PC-9 (cell line): ENCODE data around the gene ALPP.
A peak's percentile ranks its signal among the peaks of the same experiment; 100 is the strongest.
"Not testable (repeated sequence)": the region's sequence is repeated elsewhere in the genome, so short reads cannot be mapped to it uniquely, and the experiment has no call there.

ENCODE experiments used
- EZH2 ChIP-seq: fragments of 200-600 bp; sonication (generic); IDR thresholded peaks from 2 replicates; pipeline ENCODE4 v1.8.0; 2017; ENCODE audit warnings: antibody characterized with exemption, low read depth
- TF ChIP-seq, protein P1 (sequence below): fragments of 200-600 bp; sonication (generic); conservative IDR thresholded peaks from 2 replicates; pipeline ENCODE4 v1.6.1; 2017; ENCODE audit warnings: mixed run types, antibody characterized with exemption, mild to moderate bottlenecking, moderate library complexity

DNA sequence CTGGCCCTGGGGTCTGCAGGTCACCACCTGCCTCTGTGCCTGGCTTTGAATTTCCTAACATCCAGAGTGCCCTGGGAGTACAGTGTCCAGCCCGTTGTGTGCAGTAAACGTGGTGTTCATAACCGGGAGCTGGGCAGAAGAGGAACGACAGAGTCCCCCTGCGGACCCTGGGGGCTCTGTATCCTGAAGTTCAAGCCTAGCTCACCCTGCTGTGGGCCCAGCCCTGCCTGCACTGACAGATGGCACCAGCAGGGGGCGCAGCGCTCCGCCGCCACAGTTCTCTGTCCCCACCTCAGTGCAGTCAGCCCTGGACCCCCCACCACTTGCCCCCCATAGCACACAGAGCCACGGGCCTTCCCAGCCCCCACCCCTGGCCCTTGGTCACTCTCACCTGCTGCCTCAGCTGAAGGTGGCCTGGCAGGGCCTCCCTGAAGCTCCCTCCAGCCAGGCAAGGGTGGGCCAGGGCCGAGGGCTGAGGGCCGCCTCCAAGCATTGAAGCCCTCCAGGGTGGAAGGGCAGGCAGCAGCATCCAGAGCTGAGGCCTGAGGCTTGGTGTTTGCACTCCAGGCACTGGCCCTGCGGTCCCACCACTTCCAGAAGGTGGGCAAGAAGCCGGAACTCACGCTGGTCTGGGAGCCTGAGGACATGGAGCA lies 43.2 kb upstream of the ALPP start:
- TF ChIP-seq EZH2: not testable (repeated sequence)
- TF ChIP-seq, protein P1, sequence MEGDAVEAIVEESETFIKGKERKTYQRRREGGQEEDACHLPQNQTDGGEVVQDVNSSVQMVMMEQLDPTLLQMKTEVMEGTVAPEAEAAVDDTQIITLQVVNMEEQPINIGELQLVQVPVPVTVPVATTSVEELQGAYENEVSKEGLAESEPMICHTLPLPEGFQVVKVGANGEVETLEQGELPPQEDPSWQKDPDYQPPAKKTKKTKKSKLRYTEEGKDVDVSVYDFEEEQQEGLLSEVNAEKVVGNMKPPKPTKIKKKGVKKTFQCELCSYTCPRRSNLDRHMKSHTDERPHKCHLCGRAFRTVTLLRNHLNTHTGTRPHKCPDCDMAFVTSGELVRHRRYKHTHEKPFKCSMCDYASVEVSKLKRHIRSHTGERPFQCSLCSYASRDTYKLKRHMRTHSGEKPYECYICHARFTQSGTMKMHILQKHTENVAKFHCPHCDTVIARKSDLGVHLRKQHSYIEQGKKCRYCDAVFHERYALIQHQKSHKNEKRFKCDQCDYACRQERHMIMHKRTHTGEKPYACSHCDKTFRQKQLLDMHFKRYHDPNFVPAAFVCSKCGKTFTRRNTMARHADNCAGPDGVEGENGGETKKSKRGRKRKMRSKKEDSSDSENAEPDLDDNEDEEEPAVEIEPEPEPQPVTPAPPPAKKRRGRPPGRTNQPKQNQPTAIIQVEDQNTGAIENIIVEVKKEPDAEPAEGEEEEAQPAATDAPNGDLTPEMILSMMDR: peak; percentile 79
